Hindlimb muscle (tissue), 1 donor: ENCODE measurements around the gene FAM25G. TPM values are rescaled to one million over a fixed set of nuclear protein-coding genes. Genes with fewer than 3 reads are reported as not detected.
"Not testable (repeated sequence)": the region's sequence is repeated elsewhere in the genome, so short reads cannot be mapped to it uniquely, and the experiment has no call there.

Experiments
- DNase-seq: peaks from one replicate; pipeline ENCODE4 v3.0.0-alpha.2; 2013
- polyA plus RNA-seq: library from polyadenylated mRNA; unstranded; fragments of 120-200 nt; gene quantifications from one replicate; pipeline ENCODE4 v1.2.1, GENCODE V29; 2013; ENCODE audit not compliant: insufficient read length

Gene FAM25G
- polyA plus RNA-seq: not detected

- not testable (repeated sequence) for DNase-seq
Measured at GRCh38 chr10:47491600-47491999, at the start of gene FAM25G. FAM25G (minus strand) TSS chr10:47491700; CDS start chr10:47491674, 26 bp downstream.

- not testable (repeated sequence) for DNase-seq
Measured at GRCh38 chr10:47536430-47536829, 44.9 kb upstream of the FAM25G start.

- DNase-seq: not testable (repeated sequence)
Measured at GRCh38 chr10:47523475-47523874, 32.0 kb upstream of the FAM25G start, which contains the start of gene AGAP9. AGAP9 (minus strand) TSS chr10:47523638; CDS start chr10:47523526, 112 bp downstream.

GRCh38 chr10:47502313-47502712 lies 10.8 kb upstream of the FAM25G start:
- peak; percentile 24 for DNase-seq

- DNase-seq: not testable (repeated sequence)
Measured at GRCh38 chr10:47494226-47494625, 2.7 kb upstream of the FAM25G start.

- not testable (repeated sequence) for DNase-seq
Measured at GRCh38 chr10:47489630-47490029, 1.9 kb downstream of the FAM25G start.

- not testable (repeated sequence) for DNase-seq
Measured at GRCh38 chr10:47485943-47486342, 5.6 kb downstream of the FAM25G start.

- not testable (repeated sequence) for DNase-seq
Measured at GRCh38 chr10:47484786-47485185, 6.7 kb downstream of the FAM25G start.

- DNase-seq: not testable (repeated sequence)
Measured at GRCh38 chr10:47483923-47484322, 7.6 kb downstream of the FAM25G start, which contains the start of gene ANXA8. ANXA8 (minus strand) TSS chr10:47484115; CDS start chr10:47483933, 182 bp downstream.

- not testable (repeated sequence) for DNase-seq
Measured at GRCh38 chr10:47482367-47482766, 9.1 kb downstream of the FAM25G start.

GRCh38 chr10:47481768-47482181 lies 9.7 kb downstream of the FAM25G start:
- DNase-seq: not testable (repeated sequence)

- DNase-seq: not testable (repeated sequence)
Measured at GRCh38 chr10:47481182-47481766, 10.2 kb downstream of the FAM25G start.

GRCh38 chr10:47480133-47480532 lies 11.4 kb downstream of the FAM25G start:
- DNase-seq: not testable (repeated sequence)

- not testable (repeated sequence) for DNase-seq
Measured at GRCh38 chr10:47478114-47478513, 13.4 kb downstream of the FAM25G start.

- not testable (repeated sequence) for DNase-seq
Measured at GRCh38 chr10:47477078-47477477, 14.4 kb downstream of the FAM25G start.

- not testable (repeated sequence) for DNase-seq
Measured at GRCh38 chr10:47475101-47475500, 16.4 kb downstream of the FAM25G start.

GRCh38 chr10:47473516-47473915 lies 18.0 kb downstream of the FAM25G start:
- DNase-seq: not testable (repeated sequence)

GRCh38 chr10:47472647-47473046 lies 18.9 kb downstream of the FAM25G start:
- DNase-seq: not testable (repeated sequence)

- DNase-seq: not testable (repeated sequence)
Measured at GRCh38 chr10:47472072-47472471, 19.4 kb downstream of the FAM25G start.

GRCh38 chr10:47468731-47469528 lies 22.6 kb downstream of the FAM25G start:
- DNase-seq: not testable (repeated sequence)

GRCh38 chr10:47467957-47468356 lies 23.5 kb downstream of the FAM25G start:
- not testable (repeated sequence) for DNase-seq

GRCh38 chr10:47467458-47467857 lies 24.0 kb downstream of the FAM25G start:
- not testable (repeated sequence) for DNase-seq

- DNase-seq: not testable (repeated sequence)
Measured at GRCh38 chr10:47465216-47465917, 26.1 kb downstream of the FAM25G start.
